ENCODE measurements around the gene PTPRU.
A peak's percentile ranks its signal among the peaks of the same experiment; 100 is the strongest.
"Not testable (repeated sequence)": the region's sequence is repeated elsewhere in the genome, so short reads cannot be mapped to it uniquely, and the experiment has no call there.

Gene PTPRU

DNA sequence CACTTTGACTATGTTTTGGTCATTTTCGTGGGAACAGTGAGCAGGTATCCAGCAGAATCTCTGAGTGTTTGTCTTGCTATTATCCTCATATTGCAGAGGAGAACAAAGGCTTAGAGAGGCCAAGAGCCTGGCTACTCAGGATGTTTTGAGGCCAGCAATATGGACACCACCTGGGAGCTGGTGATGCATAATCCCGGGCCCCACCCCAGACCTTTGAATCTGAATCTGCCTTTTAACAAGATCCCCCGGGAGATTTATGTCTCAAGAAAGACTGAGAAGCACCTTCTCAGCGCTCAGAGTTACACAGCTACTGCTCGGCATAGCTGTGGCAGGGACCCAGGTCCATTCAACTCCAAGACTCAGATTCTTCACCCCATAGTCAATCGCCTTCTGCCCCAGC lies 72.8 kb downstream of the PTPRU start:
- DNase-seq (ENCODE audit: low read depth), result no peak
- no peak overlapping the region for H3K4me3 ChIP-seq (ENCODE audit: low read length)
- TF ChIP-seq, protein P1, sequence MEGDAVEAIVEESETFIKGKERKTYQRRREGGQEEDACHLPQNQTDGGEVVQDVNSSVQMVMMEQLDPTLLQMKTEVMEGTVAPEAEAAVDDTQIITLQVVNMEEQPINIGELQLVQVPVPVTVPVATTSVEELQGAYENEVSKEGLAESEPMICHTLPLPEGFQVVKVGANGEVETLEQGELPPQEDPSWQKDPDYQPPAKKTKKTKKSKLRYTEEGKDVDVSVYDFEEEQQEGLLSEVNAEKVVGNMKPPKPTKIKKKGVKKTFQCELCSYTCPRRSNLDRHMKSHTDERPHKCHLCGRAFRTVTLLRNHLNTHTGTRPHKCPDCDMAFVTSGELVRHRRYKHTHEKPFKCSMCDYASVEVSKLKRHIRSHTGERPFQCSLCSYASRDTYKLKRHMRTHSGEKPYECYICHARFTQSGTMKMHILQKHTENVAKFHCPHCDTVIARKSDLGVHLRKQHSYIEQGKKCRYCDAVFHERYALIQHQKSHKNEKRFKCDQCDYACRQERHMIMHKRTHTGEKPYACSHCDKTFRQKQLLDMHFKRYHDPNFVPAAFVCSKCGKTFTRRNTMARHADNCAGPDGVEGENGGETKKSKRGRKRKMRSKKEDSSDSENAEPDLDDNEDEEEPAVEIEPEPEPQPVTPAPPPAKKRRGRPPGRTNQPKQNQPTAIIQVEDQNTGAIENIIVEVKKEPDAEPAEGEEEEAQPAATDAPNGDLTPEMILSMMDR (conservative IDR thresholded peaks at IDR 0.05; ENCODE audit: low read depth, low read length), result no peak

DNA sequence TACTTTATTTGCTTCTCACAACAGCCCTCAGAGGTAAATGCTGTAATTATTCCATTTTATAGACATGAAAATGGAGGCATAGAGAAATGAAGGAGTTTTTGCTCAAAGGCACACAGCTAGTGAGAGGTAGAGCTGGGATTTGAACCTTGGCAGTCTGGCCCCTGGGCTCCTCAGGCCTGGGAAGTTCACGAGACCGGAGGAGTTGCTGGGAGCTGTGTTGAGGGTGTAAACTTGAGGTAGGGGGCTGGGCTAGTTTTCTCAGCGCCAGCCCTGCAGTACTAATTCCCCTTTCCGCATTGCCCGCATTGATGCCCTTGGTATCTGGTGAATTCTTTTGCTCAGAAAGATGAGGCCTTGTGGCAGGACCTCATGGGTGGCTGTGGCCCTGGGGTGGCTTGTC lies 73.3 kb downstream of the PTPRU start:
- TF ChIP-seq, protein P1 (conservative IDR thresholded peaks at IDR 0.05; ENCODE audit: low read depth, low read length), result no peak
- no peak overlapping the region for H3K4me3 ChIP-seq (ENCODE audit: low read length)
- no peak for DNase-seq (ENCODE audit: low read depth)

DNA sequence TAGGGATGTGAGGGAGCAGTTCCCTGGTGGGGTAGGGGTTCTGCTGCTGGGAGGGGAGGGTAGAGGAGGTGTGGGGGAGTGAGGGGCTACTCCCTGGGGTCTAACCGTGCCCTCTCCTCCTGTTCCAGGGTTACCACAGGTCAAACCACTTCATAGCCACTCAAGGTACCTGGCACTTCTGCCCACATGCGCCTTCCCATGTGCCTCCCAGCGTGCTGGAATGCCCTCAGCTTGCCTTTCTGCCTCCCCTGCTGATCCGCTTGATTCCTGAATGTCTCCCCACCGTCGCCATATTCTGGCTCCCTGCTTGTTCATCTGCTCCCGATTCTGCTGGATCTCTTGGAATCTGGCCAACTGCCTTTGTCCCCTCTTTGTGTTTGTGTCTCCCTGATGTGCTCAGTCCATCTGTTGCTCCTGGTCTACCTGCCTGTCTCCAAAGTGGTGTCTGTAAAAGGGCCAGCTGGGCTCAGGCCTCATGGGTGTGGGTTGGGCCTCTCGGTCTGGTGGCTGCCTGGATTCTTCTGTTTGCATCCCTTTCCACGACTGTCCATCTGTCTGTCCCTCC lies 74.4 kb downstream of the PTPRU start:
- no peak for DNase-seq (ENCODE audit: low read depth)
- H3K4me3 ChIP-seq (ENCODE audit: low read length), result no peak overlapping the region
- TF ChIP-seq, protein P1 (conservative IDR thresholded peaks at IDR 0.05; ENCODE audit: low read depth, low read length), result no peak

DNA sequence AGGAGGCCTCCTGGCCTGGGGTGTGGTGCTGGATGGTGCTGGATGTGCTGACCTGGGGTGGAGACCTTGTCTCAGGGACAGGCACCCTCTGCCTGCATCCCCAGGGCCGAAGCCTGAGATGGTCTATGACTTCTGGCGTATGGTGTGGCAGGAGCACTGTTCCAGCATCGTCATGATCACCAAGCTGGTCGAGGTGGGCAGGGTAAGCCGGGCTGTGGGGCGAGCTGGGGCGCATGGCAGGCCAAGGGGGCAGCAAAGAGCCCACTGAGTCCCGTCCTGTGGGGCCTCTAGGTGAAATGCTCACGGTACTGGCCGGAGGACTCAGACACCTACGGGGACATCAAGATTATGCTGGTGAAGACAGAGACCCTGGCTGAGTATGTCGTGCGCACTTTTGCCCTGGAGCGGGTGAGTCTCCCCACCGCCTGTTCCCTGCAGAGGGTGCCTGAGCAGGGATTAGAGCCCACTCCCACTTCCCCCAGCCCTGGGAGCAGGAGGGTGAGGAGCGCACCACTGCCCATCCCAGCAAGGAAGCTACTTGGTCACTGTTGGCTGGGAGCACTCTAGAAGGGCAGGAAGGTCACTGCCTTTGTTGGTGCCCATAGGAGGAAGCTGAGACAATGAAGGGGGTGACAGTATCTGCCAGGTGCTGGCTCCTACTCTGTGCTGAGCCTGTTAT lies 75.2 kb downstream of the PTPRU start:
- H3K4me3 ChIP-seq (ENCODE audit: low read length), result no peak overlapping the region
- TF ChIP-seq, protein P1 (conservative IDR thresholded peaks at IDR 0.05; ENCODE audit: low read depth, low read length), result no peak
- DNase-seq (ENCODE audit: low read depth), result no peak

DNA sequence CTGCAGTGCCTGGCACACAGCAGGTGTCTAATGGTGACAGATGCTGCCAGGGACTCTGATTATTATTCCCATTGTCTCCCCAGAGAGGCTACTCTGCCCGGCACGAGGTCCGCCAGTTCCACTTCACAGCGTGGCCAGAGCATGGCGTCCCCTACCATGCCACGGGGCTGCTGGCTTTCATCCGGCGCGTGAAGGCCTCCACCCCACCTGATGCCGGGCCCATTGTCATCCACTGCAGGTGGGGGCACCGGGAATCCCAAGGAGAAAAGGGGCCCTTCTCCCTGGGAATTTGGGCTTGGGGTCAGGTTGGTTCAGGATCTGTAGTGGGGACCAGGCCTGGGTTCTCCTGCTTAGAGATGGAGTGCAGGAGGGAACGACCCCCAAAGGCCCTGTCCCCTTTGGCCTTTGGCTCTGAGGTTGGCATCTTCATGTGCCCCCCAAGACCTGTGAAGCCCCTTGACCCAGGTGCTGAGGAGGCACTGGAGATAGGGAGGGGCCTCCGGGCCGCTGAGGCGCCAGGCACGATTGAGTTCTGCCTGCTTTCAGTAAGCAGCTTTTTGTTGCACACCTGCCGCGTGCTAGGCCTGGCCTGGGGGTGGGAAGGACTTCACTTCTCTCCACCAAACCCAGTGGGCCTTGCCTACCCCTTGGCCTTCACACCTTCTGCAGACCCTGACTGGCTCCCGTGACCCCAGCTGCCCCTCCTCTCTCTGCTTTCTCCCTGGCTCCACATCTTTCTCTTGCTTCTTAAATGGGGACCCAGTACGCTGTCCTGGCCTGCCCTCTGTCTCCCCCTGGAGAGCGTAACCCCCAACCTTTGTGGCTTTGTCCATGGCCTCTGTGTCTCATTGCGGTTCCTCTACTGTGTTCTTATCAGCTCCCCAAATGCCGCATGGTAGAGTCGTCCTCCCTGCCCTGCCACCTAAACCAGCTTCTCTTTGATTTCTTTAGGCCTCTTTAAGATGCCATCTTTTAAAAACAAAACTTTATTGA lies 76.4 kb downstream of the PTPRU start:
- TF ChIP-seq, protein P1 (conservative IDR thresholded peaks at IDR 0.05; ENCODE audit: low read depth, low read length), result peak; percentile 22
- no peak for DNase-seq (ENCODE audit: low read depth)
- H3K4me3 ChIP-seq (ENCODE audit: low read length), result no peak overlapping the region

DNA sequence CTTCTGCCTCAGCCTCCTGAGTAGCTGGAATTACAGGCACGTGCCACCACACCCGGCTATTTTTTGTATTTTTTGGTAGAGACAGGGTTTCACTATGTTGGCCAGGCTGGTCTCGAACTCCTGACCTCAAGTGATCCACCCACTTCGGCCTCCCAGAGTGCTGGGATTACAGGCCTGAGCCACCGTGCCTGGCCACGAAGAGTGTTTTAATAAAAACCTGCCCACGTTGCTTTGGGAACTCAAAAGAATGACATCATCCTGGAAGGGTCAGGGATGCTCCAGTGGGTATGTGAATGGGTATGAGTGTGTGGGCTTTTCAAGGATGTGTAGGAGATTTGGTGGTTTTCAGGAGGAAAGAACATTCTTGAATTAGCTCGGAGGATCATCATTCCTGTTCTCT lies 78.4 kb downstream of the PTPRU start:
- H3K4me3 ChIP-seq (ENCODE audit: low read length); DNase-seq (ENCODE audit: low read depth): not testable (repeated sequence)

DNA sequence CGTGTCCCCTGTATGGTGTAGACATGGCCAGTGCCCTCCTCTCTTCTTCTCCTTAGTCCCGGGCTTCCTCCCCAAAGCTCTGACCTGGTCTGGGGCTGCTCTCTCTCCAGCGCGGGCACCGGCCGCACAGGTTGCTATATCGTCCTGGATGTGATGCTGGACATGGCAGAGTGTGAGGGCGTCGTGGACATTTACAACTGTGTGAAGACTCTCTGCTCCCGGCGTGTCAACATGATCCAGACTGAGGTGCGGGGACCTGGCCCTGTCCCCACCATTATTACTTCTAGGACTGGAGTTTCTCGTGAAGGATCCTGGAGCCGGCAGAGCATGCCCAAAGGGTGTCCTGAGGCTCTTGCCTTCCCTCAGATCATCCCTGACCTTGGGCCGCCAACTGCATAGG lies 78.9 kb downstream of the PTPRU start:
- DNase-seq (ENCODE audit: low read depth), result no peak
- TF ChIP-seq, protein P1 (conservative IDR thresholded peaks at IDR 0.05; ENCODE audit: low read depth, low read length), result no peak
- no peak overlapping the region for H3K4me3 ChIP-seq (ENCODE audit: low read length)
